Measurements from ENCODE around the gene EFCAB6. TPM values are rescaled to one million over a fixed set of nuclear protein-coding genes. Genes with fewer than 3 reads are reported as not detected.

The EFCAB6 gene
- total and polyA plus RNA-seq, 4 donors, result 1.7 to 15.4 (median 7.6) TPM

DNA sequence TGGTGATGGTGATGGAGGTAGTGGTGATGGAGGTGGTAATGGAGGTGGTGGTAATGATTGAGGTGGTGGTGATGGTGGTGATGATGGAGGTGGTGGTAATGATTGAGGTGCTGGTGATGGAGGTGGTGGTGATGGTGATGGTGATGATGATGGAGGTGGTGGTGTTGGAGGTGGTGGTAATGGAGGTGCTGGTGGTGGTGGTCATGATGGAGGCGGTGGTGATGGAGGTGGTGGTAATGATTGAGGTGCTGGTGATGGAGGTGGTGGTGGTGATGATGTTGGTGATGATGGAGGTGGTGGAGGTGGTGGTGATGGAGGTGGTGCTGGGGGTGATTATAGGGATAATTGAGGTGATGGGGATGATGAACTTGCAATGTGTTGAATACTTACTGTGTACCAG is 320.4 kb downstream of the EFCAB6 start:
- DNase-seq, result no peak
- Histone ChIP-seq H3K4me3 (no peak overlapping the region), H3K4me1 (ENCODE audit: control insufficient read depth in 5 of 5, insufficient read depth in 5 of 5, low read length in 5 of 5) (no peaks in the 10 kb centered on the region), H3K27ac (ENCODE audit: low read depth in 1 of 2, low read length in 1 of 2) (no peak overlapping the region), H3K9ac (ENCODE audit: insufficient read depth in 1 of 2, low read length in 2 of 2) (no peak overlapping the region), H3K9me3 (ENCODE audit: control insufficient read depth in 4 of 4, insufficient read depth in 3 of 4, low read length in 3 of 4) (no peaks in the 10 kb centered on the region), H3K36me3 (ENCODE audit: control insufficient read depth in 4 of 4, insufficient read depth in 4 of 4, low read length in 4 of 4) (no peaks in the 10 kb centered on the region), H3K27me3 (ENCODE audit: control insufficient read depth in 3 of 3, insufficient read depth in 3 of 3, low read length in 2 of 3) (peaks cover 0 to 3% (median 0%) of the 10 kb centered on the region in 3 donors)
- WGBS, 2 donors, result 98 to 100% methylated on average over 1 of the region's 1 CpG
- no peak for TF ChIP-seq CTCF (IDR thresholded peaks at IDR 0.05; ENCODE audit: control extremely low read depth, extremely low read depth)
- no peak for ATAC-seq (ENCODE audit: insufficient read depth, low FRiP score)

- no peak overlapping the region for H3K27ac ChIP-seq (ENCODE audit: low read depth in 1 of 2, low read length in 1 of 2)
- H3K9me3 ChIP-seq (ENCODE audit: control insufficient read depth in 4 of 4, insufficient read depth in 3 of 4, low read length in 3 of 4), result no peaks in the 10 kb centered on the region
- H3K27me3 ChIP-seq (ENCODE audit: control insufficient read depth in 3 of 3, insufficient read depth in 3 of 3, low read length in 2 of 3), result peaks cover 0 to 3% (median 0%) of the 10 kb centered on the region in 3 donors
- 58 to 62% methylated on average over 3 of the region's 3 CpGs for WGBS, 2 donors
- no peak for TF ChIP-seq CTCF (IDR thresholded peaks at IDR 0.05; ENCODE audit: control extremely low read depth, extremely low read depth)
- no peaks in the 10 kb centered on the region for H3K4me1 ChIP-seq (ENCODE audit: control insufficient read depth in 5 of 5, insufficient read depth in 5 of 5, low read length in 5 of 5)
- H3K36me3 ChIP-seq (ENCODE audit: control insufficient read depth in 4 of 4, insufficient read depth in 4 of 4, low read length in 4 of 4), result no peaks in the 10 kb centered on the region
- ATAC-seq (ENCODE audit: insufficient read depth, low FRiP score) (no peak), DNase-seq (no peak)
- no peak overlapping the region for H3K9ac ChIP-seq (ENCODE audit: insufficient read depth in 1 of 2, low read length in 2 of 2)
- H3K4me3 ChIP-seq, result no peak overlapping the region
These were observed 320.9 kb downstream of the EFCAB6 start for GRCh38 chr22:43491177-43491576.

DNA sequence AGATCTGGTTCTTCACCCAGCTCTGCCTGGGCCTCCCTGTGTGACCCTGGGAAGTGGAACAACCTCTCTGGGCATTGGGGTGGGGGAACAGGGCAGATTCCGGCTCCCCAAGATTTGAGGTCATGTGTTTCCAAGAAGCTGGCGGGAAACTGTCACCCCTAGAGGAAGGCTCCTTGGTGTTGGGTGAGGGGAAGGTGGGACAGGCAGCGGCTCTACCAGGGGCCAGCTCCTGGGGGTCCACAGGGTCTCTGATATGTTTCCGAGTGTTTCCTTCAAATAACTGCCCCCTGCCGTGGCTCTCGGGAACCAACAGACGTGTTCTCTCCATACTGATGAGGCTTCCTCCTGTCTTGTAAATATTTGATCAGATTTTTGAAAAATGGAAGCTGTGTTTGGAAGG is 321.8 kb downstream of the EFCAB6 start:
- Histone ChIP-seq H3K9me3 (ENCODE audit: control insufficient read depth in 4 of 4, insufficient read depth in 3 of 4, low read length in 3 of 4) (no peaks in the 10 kb centered on the region), H3K36me3 (ENCODE audit: control insufficient read depth in 4 of 4, insufficient read depth in 4 of 4, low read length in 4 of 4) (no peaks in the 10 kb centered on the region), H3K4me3 (no peak overlapping the region), H3K9ac (ENCODE audit: insufficient read depth in 1 of 2, low read length in 2 of 2) (no peak overlapping the region), H3K4me1 (ENCODE audit: control insufficient read depth in 5 of 5, insufficient read depth in 5 of 5, low read length in 5 of 5) (no peaks in the 10 kb centered on the region), H3K27me3 (ENCODE audit: control insufficient read depth in 3 of 3, insufficient read depth in 3 of 3, low read length in 2 of 3) (peaks cover 0 to 10% (median 0%) of the 10 kb centered on the region in 3 donors), H3K27ac (ENCODE audit: low read depth in 1 of 2, low read length in 1 of 2) (no peak overlapping the region)
- DNase-seq, result no peak
- ATAC-seq (ENCODE audit: insufficient read depth, low FRiP score), result no peak
- WGBS, 2 donors, result 78 to 80% methylated on average over 7 of the region's 7 CpGs
- no peak for TF ChIP-seq CTCF (IDR thresholded peaks at IDR 0.05; ENCODE audit: control extremely low read depth, extremely low read depth)

DNA sequence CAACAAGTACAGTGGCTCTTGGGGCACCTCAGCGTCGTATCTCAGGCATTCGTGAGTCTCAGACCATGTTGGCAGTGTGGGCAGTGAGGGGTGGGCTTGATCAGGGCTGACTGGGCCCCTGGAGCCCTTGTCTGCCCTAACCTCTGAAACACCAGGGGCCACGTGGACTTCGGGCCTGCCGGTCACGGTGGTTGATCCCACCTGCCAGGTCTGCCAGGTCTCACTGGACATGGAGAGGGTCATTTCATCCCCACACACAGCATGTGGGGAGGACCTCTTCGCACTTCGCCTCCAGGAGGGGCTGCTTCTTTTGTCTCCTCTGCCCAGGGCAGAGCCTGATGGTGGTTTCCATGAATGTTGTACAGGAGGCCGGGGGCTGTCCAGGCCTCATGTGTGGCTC is 323.2 kb downstream of the EFCAB6 start:
- Histone ChIP-seq H3K4me3 (no peak overlapping the region), H3K9ac (ENCODE audit: insufficient read depth in 1 of 2, low read length in 2 of 2) (no peak overlapping the region), H3K4me1 (ENCODE audit: control insufficient read depth in 5 of 5, insufficient read depth in 5 of 5, low read length in 5 of 5) (no peaks in the 10 kb centered on the region), H3K36me3 (ENCODE audit: control insufficient read depth in 4 of 4, insufficient read depth in 4 of 4, low read length in 4 of 4) (no peaks in the 10 kb centered on the region), H3K27me3 (ENCODE audit: control insufficient read depth in 3 of 3, insufficient read depth in 3 of 3, low read length in 2 of 3) (peaks cover 0 to 16% (median 0%) of the 10 kb centered on the region in 3 donors), H3K27ac (ENCODE audit: low read depth in 1 of 2, low read length in 1 of 2) (no peak overlapping the region), H3K9me3 (ENCODE audit: control insufficient read depth in 4 of 4, insufficient read depth in 3 of 4, low read length in 3 of 4) (no peaks in the 10 kb centered on the region)
- ATAC-seq (ENCODE audit: insufficient read depth, low FRiP score), result no peak
- TF ChIP-seq CTCF (IDR thresholded peaks at IDR 0.05; ENCODE audit: control extremely low read depth, extremely low read depth), result no peak
- DNase-seq, result no peak
- 79 to 88% methylated on average over 9 to 10 of the region's 10 CpGs for WGBS, 2 donors
